IgD-negative memory B cell (primary cell): Measurements from ENCODE around the gene ROS1. TPM values are rescaled to one million over a fixed set of nuclear protein-coding genes. Genes with fewer than 3 reads are reported as not detected.
"Not testable (repeated sequence)": the region's sequence is repeated elsewhere in the genome, so short reads cannot be mapped to it uniquely, and the experiment has no call there.

Source experiments
- H3K27ac Mint-ChIP-seq, 3 donors: one replicate each; pipeline ENCODE4 v1.8.0; 2020 to 2022; ENCODE audit warnings: mild to moderate bottlenecking in 3 of 3, mixed read lengths in 3 of 3, moderate library complexity in 1 of 3
- H3K27me3 Mint-ChIP-seq: one replicate; pipeline ENCODE4 v1.8.0; 2021; ENCODE audit warnings: mixed read lengths
- H3K36me3 Mint-ChIP-seq: one replicate; pipeline ENCODE4 v1.8.0; 2020; ENCODE audit warnings: mild to moderate bottlenecking, mixed read lengths
- H3K4me1 Mint-ChIP-seq, 3 donors: one replicate each; pipeline ENCODE4 v1.8.0; 2020 to 2022; ENCODE audit warnings: mixed read lengths in 3 of 3, mild to moderate bottlenecking in 1 of 3
- H3K4me3 Mint-ChIP-seq, 4 donors: one replicate each; pipeline ENCODE4 v1.8.0; 2020 to 2022; ENCODE audit warnings: mild to moderate bottlenecking in 4 of 4, mixed read lengths in 4 of 4, moderate library complexity in 3 of 4
- H3K9me3 Mint-ChIP-seq, 3 donors: one replicate each; pipeline ENCODE4 v1.8.0; 2020 to 2021; ENCODE audit warnings: mixed read lengths in 3 of 3, mild to moderate bottlenecking in 1 of 3
- polyA plus RNA-seq: library from polyadenylated mRNA; unstranded; fragments of 300-500 nt; fragmentation: Illumina TruSeq; gene quantifications from one replicate; pipeline ENCODE4 v1.2.3, GENCODE V29; 2021

ROS1 gene
- polyA plus RNA-seq, 1 donor from 2014 or later, result not detected

DNA sequence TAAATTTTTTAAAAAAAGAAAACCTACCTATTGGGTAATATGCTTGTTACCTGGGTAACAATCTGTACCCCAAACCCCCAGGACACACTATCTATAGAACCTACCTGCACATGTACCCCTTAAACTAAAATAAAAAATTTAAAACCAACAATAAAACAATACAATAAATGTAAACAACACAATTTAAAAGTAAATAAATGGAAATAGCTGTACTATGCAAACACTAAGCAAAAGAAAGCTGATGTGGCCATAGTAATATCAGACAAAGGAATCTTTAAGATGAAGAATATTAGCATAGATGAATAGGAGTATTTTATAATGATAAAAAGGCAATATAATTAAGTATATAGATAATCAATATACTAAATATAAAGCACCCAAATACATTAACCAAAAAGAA, 50.3 kb downstream of the ROS1 start:
- H3K4me3 Mint-ChIP-seq, result no peak overlapping the region
- peaks cover 0 to 16% (median 7%) of the 10 kb centered on the region in 3 donors for H3K9me3 Mint-ChIP-seq
- no peaks in the 10 kb centered on the region for H3K4me1 Mint-ChIP-seq
- no peaks in the 10 kb centered on the region for H3K36me3 Mint-ChIP-seq
- H3K27ac Mint-ChIP-seq, result no peak overlapping the region
- peaks cover 6% of the 10 kb centered on the region for H3K27me3 Mint-ChIP-seq

DNA sequence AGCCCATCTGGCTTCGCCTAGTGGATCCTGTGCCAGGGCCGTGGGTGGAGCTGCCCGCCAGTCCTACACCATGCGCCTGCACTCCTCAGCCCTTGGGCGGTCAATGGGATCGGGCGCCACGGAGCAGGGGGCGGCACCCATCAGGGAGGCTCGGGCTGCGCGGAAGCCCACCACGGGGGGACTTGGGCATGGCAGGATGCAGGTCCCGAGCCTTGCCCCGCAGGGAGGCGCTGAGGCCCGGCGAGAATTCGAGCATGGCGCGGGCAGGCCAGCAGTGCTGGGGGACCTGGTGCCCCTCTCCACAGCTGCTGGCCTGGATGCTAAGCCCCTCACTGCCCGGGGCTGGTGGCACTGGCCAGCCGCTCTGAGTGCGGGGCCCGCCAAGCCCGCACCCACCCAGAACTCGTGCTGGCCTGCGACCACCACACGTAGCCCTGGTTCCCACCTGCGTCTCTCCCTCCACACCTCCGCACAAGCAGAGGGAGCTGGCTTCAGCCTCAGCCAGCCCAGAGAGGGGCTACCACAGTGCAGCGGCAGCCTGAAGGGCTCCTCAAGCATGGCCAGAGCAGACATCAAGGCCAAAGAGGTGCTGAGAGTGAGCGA, 52.4 kb downstream of the ROS1 start:
- peaks cover 0 to 16% (median 7%) of the 10 kb centered on the region in 3 donors for H3K9me3 Mint-ChIP-seq
- H3K4me1 Mint-ChIP-seq, result no peaks in the 10 kb centered on the region
- H3K4me3 Mint-ChIP-seq, result no peak overlapping the region
- H3K36me3 Mint-ChIP-seq, result no peaks in the 10 kb centered on the region
- no peak overlapping the region for H3K27ac Mint-ChIP-seq
- H3K27me3 Mint-ChIP-seq, result peaks cover 6% of the 10 kb centered on the region

DNA sequence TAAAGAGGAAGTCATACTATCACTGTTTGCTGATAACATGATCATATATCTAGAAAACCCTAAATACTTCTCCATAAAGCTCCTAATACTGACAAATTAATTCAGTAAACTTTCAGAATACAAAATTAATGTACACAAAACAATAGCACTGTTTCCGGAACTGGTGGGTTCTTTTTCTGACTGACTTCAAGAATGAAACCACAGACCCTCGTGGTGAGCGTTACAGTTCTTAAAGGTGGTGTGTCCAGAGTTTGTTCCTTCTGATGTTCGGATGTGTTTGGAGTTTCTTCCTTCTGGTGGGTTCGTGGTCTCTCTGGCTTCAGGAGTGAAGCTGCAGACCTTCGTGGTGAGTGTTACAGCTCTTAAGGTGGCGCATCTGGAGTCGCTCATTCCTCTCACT, 53.5 kb downstream of the ROS1 start:
- not testable (repeated sequence) for H3K9me3 Mint-ChIP-seq, H3K36me3 Mint-ChIP-seq, H3K27ac Mint-ChIP-seq, H3K4me1 Mint-ChIP-seq
- H3K4me3 Mint-ChIP-seq, result peak overlapping the region in 1 of 4 donors; percentile 13
- H3K27me3 Mint-ChIP-seq, result peaks cover 12% of the 10 kb centered on the region

- Mint-ChIP-seq H3K9me3 (peaks cover 0 to 9% (median 0%) of the 10 kb centered on the region in 3 donors), H3K4me3 (no peak overlapping the region), H3K36me3 (no peaks in the 10 kb centered on the region), H3K27ac (no peak overlapping the region), H3K4me1 (no peaks in the 10 kb centered on the region), H3K27me3 (peaks cover 15% of the 10 kb centered on the region)
Observed at GRCh38 chr6:117371492-117371891, 54.2 kb downstream of the ROS1 start.

DNA sequence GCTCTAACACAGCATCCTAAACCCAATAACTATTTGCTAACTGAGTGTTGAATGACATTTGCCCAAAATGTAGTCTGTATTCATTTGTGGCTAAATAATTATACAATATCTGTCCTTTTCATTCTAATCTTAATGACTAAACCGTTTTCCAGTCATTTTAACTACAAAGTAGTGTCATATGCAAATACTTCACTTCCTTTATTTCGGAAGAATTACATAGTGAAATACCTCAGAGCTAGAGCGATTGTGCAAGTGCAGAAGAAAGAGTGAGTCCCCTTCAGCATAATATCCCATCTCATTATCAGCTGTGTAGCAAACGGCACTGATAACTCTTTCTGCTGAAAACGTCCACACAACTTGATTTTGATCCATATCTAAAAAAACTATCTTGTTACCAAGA, 66.2 kb downstream of the ROS1 start:
- Mint-ChIP-seq H3K27me3 (peaks cover 3% of the 10 kb centered on the region), H3K4me3 (no peak overlapping the region), H3K4me1 (no peaks in the 10 kb centered on the region), H3K36me3 (no peaks in the 10 kb centered on the region), H3K9me3 (no peaks in the 10 kb centered on the region), H3K27ac (no peak overlapping the region)

DNA sequence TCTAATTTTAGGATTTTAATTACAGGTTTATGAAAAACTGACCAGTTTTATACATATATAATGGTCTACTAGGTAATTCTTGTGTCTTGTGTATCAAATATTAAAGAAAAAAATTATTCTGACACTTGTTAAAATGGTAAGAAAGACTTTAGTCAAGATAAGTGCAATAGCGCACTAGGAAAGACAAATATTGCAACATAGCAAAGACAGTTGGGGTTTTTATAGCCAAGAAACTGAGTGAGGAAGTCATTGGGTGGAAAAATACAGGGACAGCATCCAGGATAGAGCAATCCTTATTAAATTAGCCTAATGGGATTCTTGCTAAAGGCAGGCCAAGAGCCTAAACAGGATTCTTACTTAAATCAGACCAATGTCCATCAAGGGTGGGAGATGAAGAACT, 71.1 kb downstream of the ROS1 start:
- H3K4me1 Mint-ChIP-seq, result peaks cover 0 to 2% (median 0%) of the 10 kb centered on the region in 3 donors
- no peak overlapping the region for H3K4me3 Mint-ChIP-seq
- no peaks in the 10 kb centered on the region for H3K9me3 Mint-ChIP-seq
- peaks cover 1% of the 10 kb centered on the region for H3K27me3 Mint-ChIP-seq
- H3K27ac Mint-ChIP-seq, result no peak overlapping the region
- H3K36me3 Mint-ChIP-seq, result no peaks in the 10 kb centered on the region

DNA sequence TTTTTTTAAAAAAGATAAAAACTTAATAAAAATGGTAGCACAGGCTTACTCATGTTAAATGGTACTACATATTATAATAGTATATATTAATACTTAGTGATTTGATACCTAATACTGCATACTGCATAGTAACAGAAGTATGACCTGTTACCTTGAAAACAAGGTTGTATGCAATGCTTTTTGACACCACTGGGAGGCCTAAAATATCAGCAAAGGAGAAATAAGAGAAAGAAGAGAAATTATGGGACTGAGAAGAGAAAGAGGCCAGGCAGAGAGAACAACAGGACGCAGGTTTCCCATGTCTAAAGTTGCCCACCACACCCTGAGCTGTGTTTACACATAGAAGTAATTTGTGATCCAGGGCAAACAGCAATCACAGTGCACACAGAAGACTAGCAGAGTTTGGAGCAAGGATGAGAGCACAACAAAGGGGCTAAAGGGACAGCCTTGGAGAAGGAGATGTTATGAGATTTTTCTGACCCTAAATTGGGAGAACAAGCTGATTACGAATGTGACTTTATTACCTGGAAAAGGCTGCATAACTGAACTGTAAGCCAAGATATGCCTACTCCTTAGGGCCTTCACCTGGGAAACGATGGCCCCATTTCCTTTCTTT, 73.2 kb downstream of the ROS1 start:
- no peak overlapping the region for H3K27ac Mint-ChIP-seq
- no peaks in the 10 kb centered on the region for H3K36me3 Mint-ChIP-seq
- H3K27me3 Mint-ChIP-seq, result no peaks in the 10 kb centered on the region
- H3K4me3 Mint-ChIP-seq, result no peak overlapping the region
- H3K4me1 Mint-ChIP-seq, result peaks cover 0 to 4% (median 2%) of the 10 kb centered on the region in 3 donors
- no peaks in the 10 kb centered on the region for H3K9me3 Mint-ChIP-seq

DNA sequence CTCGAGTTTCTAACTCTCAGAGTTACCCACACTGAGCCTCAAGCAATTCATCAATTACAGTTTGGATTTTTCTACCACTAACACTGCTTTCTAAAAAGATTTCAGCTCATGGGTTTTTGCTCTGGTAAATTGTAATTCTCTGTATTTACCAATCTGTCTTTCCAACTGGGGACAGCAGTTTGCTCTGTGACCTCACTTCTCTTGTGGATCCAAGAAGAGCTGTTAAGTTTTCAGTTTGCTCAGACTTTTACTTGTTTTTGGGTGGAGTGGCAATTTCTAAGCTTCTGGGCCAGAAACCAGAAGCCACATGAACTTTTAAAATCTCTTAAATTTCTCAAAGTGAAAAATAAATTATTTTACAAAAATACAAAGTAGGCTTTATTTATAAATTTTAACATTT, 74.2 kb downstream of the ROS1 start:
- Mint-ChIP-seq H3K27ac (no peak overlapping the region), H3K4me3 (no peak overlapping the region), H3K9me3 (no peaks in the 10 kb centered on the region), H3K27me3 (no peaks in the 10 kb centered on the region), H3K4me1 (peaks cover 0 to 4% (median 2%) of the 10 kb centered on the region in 3 donors), H3K36me3 (no peaks in the 10 kb centered on the region)

GRCh38 chr6:117346142-117346930, 79.4 kb downstream of the ROS1 start:
- Mint-ChIP-seq H3K9me3 (no peaks in the 10 kb centered on the region), H3K27ac (no peak overlapping the region), H3K4me1 (peaks cover 0 to 4% (median 0%) of the 10 kb centered on the region in 3 donors), H3K36me3 (no peaks in the 10 kb centered on the region), H3K4me3 (no peak overlapping the region), H3K27me3 (peaks cover 3% of the 10 kb centered on the region)

DNA sequence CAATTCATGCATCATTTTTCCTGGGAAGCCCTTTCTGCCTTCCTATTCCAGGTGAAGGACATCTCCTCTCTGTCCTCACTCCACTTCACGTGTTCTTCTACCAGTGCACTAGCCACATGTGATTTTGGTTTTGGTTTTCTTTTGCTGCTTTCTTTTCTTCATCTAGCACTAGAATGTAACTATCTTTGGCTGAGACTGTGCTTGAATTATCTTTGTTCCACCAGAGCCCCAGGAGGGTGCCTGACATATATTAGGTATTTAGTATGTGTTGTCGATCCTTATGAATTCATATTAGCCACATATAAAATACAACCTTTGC, 80.5 kb downstream of the ROS1 start:
- H3K27me3 Mint-ChIP-seq, result peaks cover 3% of the 10 kb centered on the region
- H3K27ac Mint-ChIP-seq, result peak overlapping the region in 1 of 3 donors; percentile 8
- H3K9me3 Mint-ChIP-seq, result no peaks in the 10 kb centered on the region

GRCh38 chr6:117344444-117345291, 81.1 kb downstream of the ROS1 start:
- Mint-ChIP-seq H3K27me3 (peaks cover 3% of the 10 kb centered on the region), H3K4me3 (no peak overlapping the region), H3K27ac (no peak overlapping the region), H3K4me1 (peaks cover 0 to 4% (median 0%) of the 10 kb centered on the region in 3 donors), H3K36me3 (no peaks in the 10 kb centered on the region), H3K9me3 (no peaks in the 10 kb centered on the region)

More for the DNA sequence above, 80.5 kb downstream of the ROS1 start:
- Mint-ChIP-seq H3K36me3 (no peaks in the 10 kb centered on the region), H3K4me3 (no peak overlapping the region), H3K4me1 (peaks cover 0 to 4% (median 0%) of the 10 kb centered on the region in 3 donors)

- no peaks in the 10 kb centered on the region for H3K4me1 Mint-ChIP-seq
- no peaks in the 10 kb centered on the region for H3K36me3 Mint-ChIP-seq
- no peak overlapping the region for H3K4me3 Mint-ChIP-seq
- H3K27ac Mint-ChIP-seq, result no peak overlapping the region
- H3K27me3 Mint-ChIP-seq, result peaks cover 1% of the 10 kb centered on the region
- H3K9me3 Mint-ChIP-seq, result peaks cover 0 to 7% (median 0%) of the 10 kb centered on the region in 3 donors
Observed at GRCh38 chr6:117338567-117338966, 87.2 kb downstream of the ROS1 start.

GRCh38 chr6:117329926-117330325, 95.8 kb downstream of the ROS1 start:
- no peaks in the 10 kb centered on the region for H3K36me3 Mint-ChIP-seq
- H3K4me1 Mint-ChIP-seq, result no peaks in the 10 kb centered on the region
- H3K9me3 Mint-ChIP-seq, result peaks cover 3 to 11% (median 4%) of the 10 kb centered on the region in 3 donors
- peaks cover 5% of the 10 kb centered on the region for H3K27me3 Mint-ChIP-seq
- no peak overlapping the region for H3K27ac Mint-ChIP-seq
- no peak overlapping the region for H3K4me3 Mint-ChIP-seq

- Mint-ChIP-seq H3K4me3 (no peak overlapping the region), H3K9me3 (peaks cover 3 to 11% (median 4%) of the 10 kb centered on the region in 3 donors), H3K27me3 (peaks cover 5% of the 10 kb centered on the region), H3K27ac (no peak overlapping the region), H3K36me3 (no peaks in the 10 kb centered on the region), H3K4me1 (no peaks in the 10 kb centered on the region)
Observed at GRCh38 chr6:117328500-117328899, 97.2 kb downstream of the ROS1 start.

- H3K36me3 Mint-ChIP-seq, result no peaks in the 10 kb centered on the region
- no peaks in the 10 kb centered on the region for H3K4me1 Mint-ChIP-seq
- peaks cover 3% of the 10 kb centered on the region for H3K27me3 Mint-ChIP-seq
- H3K4me3 Mint-ChIP-seq, result no peak overlapping the region
- peaks cover 3 to 11% (median 4%) of the 10 kb centered on the region in 3 donors for H3K9me3 Mint-ChIP-seq
- no peak overlapping the region for H3K27ac Mint-ChIP-seq
Observed at GRCh38 chr6:117328005-117328389, 97.7 kb downstream of the ROS1 start.
